Stimulated activated CD8-positive, alpha-beta memory T cell treated with anti-CD3 and anti-CD28 coated beads, Interleukin-2, amount 100 ng/mL, for 48 hours (primary cell): Measurements from ENCODE around the gene KRTAP12-3.
"Not testable (repeated sequence)": the region's sequence is repeated elsewhere in the genome, so short reads cannot be mapped to it uniquely, and the experiment has no call there.

ENCODE experiments used
- DNase-seq, 2 donors: peaks; one replicate each; pipeline ENCODE4 v3.0.0-alpha.2; 2020; ENCODE audit warnings: low read depth in 2 of 2

KRTAP12-3 gene

GRCh38 chr21:44627181-44627822, 30.4 kb upstream of the KRTAP12-3 start:
- DNase-seq = not testable (repeated sequence)

- not testable (repeated sequence) for DNase-seq
Measured at GRCh38 chr21:44627831-44628233, 29.9 kb upstream of the KRTAP12-3 start.

- DNase-seq = no peak
Measured at GRCh38 chr21:44628707-44629391, 28.9 kb upstream of the KRTAP12-3 start.

- DNase-seq = no peak
Measured at GRCh38 chr21:44630440-44630839, 27.3 kb upstream of the KRTAP12-3 start.

GRCh38 chr21:44632067-44632466, 25.7 kb upstream of the KRTAP12-3 start:
- DNase-seq = no peak

- no peak for DNase-seq
Measured at GRCh38 chr21:44636209-44637017, 21.3 kb upstream of the KRTAP12-3 start.

- no peak for DNase-seq
Measured at GRCh38 chr21:44637018-44637850, 20.5 kb upstream of the KRTAP12-3 start, which contains the start of gene KRTAP10-10. TSS of gene KRTAP10-10 (plus strand) at chr21:44637356. CDS start at chr21:44637418, 62 bp downstream.

- not testable (repeated sequence) for DNase-seq
Measured at GRCh38 chr21:44637851-44638348, 19.8 kb upstream of the KRTAP12-3 start.

GRCh38 chr21:44638506-44639330, 19.0 kb upstream of the KRTAP12-3 start:
- not testable (repeated sequence) for DNase-seq

GRCh38 chr21:44639331-44639655, 18.4 kb upstream of the KRTAP12-3 start:
- DNase-seq = no peak

- DNase-seq = no peak
Measured at GRCh38 chr21:44640761-44641160, 17.0 kb upstream of the KRTAP12-3 start.

- no peak for DNase-seq
Measured at GRCh38 chr21:44643741-44644310, 13.9 kb upstream of the KRTAP12-3 start.

- no peak for DNase-seq
Measured at GRCh38 chr21:44644878-44645277, 12.9 kb upstream of the KRTAP12-3 start.

- not testable (repeated sequence) for DNase-seq
Measured at GRCh38 chr21:44646366-44647221, 11.1 kb upstream of the KRTAP12-3 start, which contains the start of gene KRTAP10-11. TSS of gene KRTAP10-11 (plus strand) at chr21:44646414. CDS start at chr21:44646459, 45 bp downstream.

- DNase-seq = no peak
Measured at GRCh38 chr21:44647222-44647552, 10.5 kb upstream of the KRTAP12-3 start.

GRCh38 chr21:44648557-44649311, 9.0 kb upstream of the KRTAP12-3 start:
- DNase-seq = no peak

GRCh38 chr21:44649521-44650100, 8.1 kb upstream of the KRTAP12-3 start:
- no peak for DNase-seq
